Gastrocnemius medialis (tissue), 4 donors: ENCODE data around the gene LORICRIN.

Experiments
- POLR2A ChIP-seq, 2 donors: fragments of 450-650 bp; IDR thresholded peaks; one replicate each; pipeline ENCODE4 v1.6.1; 2017; ENCODE audit warnings: antibody characterized with exemption in 2 of 2, mild to moderate bottlenecking in 2 of 2, moderate library complexity in 2 of 2
- TF ChIP-seq, protein P1 (sequence below), 5 experiments: fragments of 450-650 bp in 3 of 5; fragments of 200-600 bp in 2 of 5; sonication (generic) in 2 of 5; IDR thresholded peaks in 4 of 5; conservative IDR thresholded peaks in 1 of 5; 1 replicate in 4 of 5; 2 replicates in 1 of 5; pipeline ENCODE4 v1.5.1; 2016 to 2019; ENCODE audit warnings: antibody characterized with exemption in 5 of 5, mild to moderate bottlenecking in 3 of 5, moderate library complexity in 3 of 5

DNA sequence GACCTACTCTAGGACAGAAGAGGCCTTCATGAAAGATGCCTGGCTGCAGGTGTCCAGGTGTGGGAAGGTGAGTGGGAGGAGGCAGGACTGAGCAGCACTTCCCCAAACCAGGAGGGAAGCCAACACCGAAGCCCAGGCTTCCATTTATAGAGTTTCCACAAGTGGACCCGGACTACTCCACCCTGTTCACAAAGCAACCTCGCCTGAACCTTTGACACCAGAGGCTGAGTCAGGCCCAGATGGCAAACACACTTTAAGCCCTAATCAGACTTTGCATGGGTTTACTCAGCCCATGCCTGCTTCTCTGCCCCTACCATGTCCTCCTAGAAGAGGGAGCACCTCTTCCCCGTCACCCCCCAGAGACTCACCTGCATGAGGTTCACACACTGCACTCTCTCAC, 28.1 kb upstream of the LORICRIN start:
- no peak for TF ChIP-seq POLR2A (IDR thresholded peaks at IDR 0.05)
- TF ChIP-seq, protein P1, sequence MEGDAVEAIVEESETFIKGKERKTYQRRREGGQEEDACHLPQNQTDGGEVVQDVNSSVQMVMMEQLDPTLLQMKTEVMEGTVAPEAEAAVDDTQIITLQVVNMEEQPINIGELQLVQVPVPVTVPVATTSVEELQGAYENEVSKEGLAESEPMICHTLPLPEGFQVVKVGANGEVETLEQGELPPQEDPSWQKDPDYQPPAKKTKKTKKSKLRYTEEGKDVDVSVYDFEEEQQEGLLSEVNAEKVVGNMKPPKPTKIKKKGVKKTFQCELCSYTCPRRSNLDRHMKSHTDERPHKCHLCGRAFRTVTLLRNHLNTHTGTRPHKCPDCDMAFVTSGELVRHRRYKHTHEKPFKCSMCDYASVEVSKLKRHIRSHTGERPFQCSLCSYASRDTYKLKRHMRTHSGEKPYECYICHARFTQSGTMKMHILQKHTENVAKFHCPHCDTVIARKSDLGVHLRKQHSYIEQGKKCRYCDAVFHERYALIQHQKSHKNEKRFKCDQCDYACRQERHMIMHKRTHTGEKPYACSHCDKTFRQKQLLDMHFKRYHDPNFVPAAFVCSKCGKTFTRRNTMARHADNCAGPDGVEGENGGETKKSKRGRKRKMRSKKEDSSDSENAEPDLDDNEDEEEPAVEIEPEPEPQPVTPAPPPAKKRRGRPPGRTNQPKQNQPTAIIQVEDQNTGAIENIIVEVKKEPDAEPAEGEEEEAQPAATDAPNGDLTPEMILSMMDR (IDR thresholded peaks at IDR 0.05 in 4 of 5, conservative IDR thresholded peaks at IDR 0.05 in 1 of 5): no peak
